Measurements from ENCODE around the gene SLC13A3. TPM values are rescaled to one million over a fixed set of nuclear protein-coding genes. Genes with fewer than 3 reads are reported as not detected.

The SLC13A3 gene
- total and polyA plus RNA-seq, 8 donors, result 2.4 to 10.4 (median 8.8) TPM

GRCh38 chr20:46584508-46584907 is 66.8 kb downstream of the SLC13A3 start:
- no peaks in the 10 kb centered on the region for H3K9me3 ChIP-seq
- H3K4me3 ChIP-seq, result no peak overlapping the region
- DNase-seq (no peak), ATAC-seq (no peak)
- TF ChIP-seq, protein P1, sequence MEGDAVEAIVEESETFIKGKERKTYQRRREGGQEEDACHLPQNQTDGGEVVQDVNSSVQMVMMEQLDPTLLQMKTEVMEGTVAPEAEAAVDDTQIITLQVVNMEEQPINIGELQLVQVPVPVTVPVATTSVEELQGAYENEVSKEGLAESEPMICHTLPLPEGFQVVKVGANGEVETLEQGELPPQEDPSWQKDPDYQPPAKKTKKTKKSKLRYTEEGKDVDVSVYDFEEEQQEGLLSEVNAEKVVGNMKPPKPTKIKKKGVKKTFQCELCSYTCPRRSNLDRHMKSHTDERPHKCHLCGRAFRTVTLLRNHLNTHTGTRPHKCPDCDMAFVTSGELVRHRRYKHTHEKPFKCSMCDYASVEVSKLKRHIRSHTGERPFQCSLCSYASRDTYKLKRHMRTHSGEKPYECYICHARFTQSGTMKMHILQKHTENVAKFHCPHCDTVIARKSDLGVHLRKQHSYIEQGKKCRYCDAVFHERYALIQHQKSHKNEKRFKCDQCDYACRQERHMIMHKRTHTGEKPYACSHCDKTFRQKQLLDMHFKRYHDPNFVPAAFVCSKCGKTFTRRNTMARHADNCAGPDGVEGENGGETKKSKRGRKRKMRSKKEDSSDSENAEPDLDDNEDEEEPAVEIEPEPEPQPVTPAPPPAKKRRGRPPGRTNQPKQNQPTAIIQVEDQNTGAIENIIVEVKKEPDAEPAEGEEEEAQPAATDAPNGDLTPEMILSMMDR (IDR thresholded peaks at IDR 0.05), result no peak
- H3K36me3 ChIP-seq, result no peaks in the 10 kb centered on the region
- H3K27ac ChIP-seq, result no peak overlapping the region
- intact Hi-C loops (cut with DNase I), result no loop called here
- H3K4me1 ChIP-seq, result no peaks in the 10 kb centered on the region
- H3K27me3 ChIP-seq, result no peaks in the 10 kb centered on the region

GRCh38 chr20:46583411-46584214 is 67.6 kb downstream of the SLC13A3 start:
- no peak for ATAC-seq
- no peak for DNase-seq
- Histone ChIP-seq H3K36me3 (no peaks in the 10 kb centered on the region), H3K4me3 (no peak overlapping the region), H3K27me3 (no peaks in the 10 kb centered on the region), H3K4me1 (no peaks in the 10 kb centered on the region), H3K9me3 (no peaks in the 10 kb centered on the region), H3K27ac (no peak overlapping the region)
- TF ChIP-seq, protein P1 (IDR thresholded peaks at IDR 0.05), result no peak
- intact Hi-C loops (cut with DNase I), result no loop called here

DNA sequence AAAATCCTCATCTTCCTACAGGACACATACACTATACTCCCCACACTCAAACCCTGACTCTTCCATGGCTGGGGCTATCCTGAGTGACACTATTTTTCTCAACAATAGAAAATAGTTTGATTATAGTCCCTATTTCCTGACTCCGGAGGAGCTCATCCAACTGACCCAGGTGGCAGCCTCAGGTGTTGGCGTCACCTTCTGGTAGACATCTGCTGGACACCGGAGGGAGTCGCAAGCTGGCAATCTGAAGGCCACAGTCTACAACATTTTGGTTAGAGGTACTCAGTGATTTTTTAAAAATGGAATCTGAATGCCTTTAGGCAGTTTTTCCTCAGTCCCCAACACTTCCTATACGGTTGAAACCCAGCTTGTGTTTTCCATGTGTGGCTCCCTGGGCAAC is 68.6 kb downstream of the SLC13A3 start:
- Histone ChIP-seq H3K27ac (no peak overlapping the region), H3K36me3 (no peaks in the 10 kb centered on the region), H3K9me3 (no peaks in the 10 kb centered on the region), H3K4me3 (no peak overlapping the region), H3K27me3 (no peaks in the 10 kb centered on the region), H3K4me1 (no peaks in the 10 kb centered on the region)
- ATAC-seq, result no peak
- intact Hi-C loops (cut with DNase I), result no loop called here
- DNase-seq, result no peak
- TF ChIP-seq, protein P1 (IDR thresholded peaks at IDR 0.05), result no peak

DNA sequence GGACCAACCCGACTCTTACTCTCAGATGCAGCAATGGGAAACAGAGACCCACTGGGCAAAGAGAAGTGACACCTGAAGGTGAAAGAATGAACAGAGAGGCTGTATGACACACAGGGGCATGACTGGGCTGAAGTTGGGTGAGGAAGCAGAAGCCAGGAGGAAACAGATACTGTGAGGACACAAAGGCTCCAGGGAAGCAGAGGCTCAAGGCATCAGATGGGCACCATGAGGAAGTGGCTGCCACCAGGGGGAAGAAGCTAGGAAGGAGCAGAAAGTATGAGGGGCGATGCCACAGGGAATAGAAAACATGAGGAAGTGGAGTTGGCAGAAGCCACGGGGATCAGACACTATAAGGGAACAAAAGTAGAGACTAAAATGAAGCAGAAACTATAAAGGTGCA is 69.9 kb downstream of the SLC13A3 start:
- Histone ChIP-seq H3K4me1 (no peaks in the 10 kb centered on the region), H3K4me3 (no peak overlapping the region), H3K36me3 (no peaks in the 10 kb centered on the region), H3K27me3 (no peaks in the 10 kb centered on the region), H3K27ac (no peak overlapping the region), H3K9me3 (no peaks in the 10 kb centered on the region)
- intact Hi-C loops (cut with DNase I), result no loop called here
- DNase-seq (no peak), ATAC-seq (no peak)
- TF ChIP-seq, protein P1 (IDR thresholded peaks at IDR 0.05), result no peak

DNA sequence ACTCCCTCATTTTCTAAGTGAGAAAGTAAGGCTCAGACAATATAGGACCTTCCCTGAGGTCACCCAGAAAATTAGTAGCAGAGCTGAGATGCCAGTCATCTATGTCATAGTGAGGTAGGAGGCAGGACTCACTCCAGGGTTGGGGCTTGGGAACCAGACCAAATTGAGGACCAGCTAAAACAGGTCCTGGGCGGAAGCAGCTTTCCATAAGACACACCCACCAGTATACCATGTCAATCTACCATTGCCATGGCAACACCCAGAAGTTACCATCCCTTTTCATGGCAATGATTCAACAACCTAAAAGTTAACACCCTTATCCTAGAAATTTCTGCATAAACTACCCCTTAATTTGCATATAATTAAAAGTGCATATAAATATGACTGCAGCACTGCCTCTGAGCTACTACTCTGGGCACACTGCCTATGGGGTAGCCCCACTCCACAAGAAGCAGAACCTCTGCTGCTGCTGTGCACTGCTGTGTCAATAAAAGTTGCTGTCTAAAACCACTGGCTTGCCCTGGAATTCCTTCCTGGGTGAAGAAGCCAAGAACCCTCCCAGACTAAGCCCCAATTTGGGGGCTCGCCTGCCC is 70.5 kb downstream of the SLC13A3 start:
- no peak overlapping the region for H3K4me3 ChIP-seq
- H3K4me1 ChIP-seq, result no peaks in the 10 kb centered on the region
- ATAC-seq, result no peak
- no peaks in the 10 kb centered on the region for H3K36me3 ChIP-seq
- intact Hi-C loops (cut with DNase I), result no loop called here
- no peak overlapping the region for H3K27ac ChIP-seq
- TF ChIP-seq, protein P1 (IDR thresholded peaks at IDR 0.05), result no peak
- H3K9me3 ChIP-seq, result no peaks in the 10 kb centered on the region
- DNase-seq, result no peak
- H3K27me3 ChIP-seq, result no peaks in the 10 kb centered on the region
